Panc1 (cell line): Measurements from ENCODE around the gene CRY2.

Experiments
- POLR2AphosphoS5 ChIP-seq: IDR thresholded peaks from 2 replicates; pipeline ENCODE4 v1.6.1; 2012; ENCODE audit warnings: mild to moderate bottlenecking, low read depth, low read length, moderate library complexity
- REST ChIP-seq, 2 experiments: IDR thresholded peaks; 2 replicates each; pipeline ENCODE4 v1.6.1; 2011 to 2012; ENCODE audit warnings: low read depth in 2 of 2, control low read depth in 1 of 2, low read length in 1 of 2, mild to moderate bottlenecking in 1 of 2, moderate library complexity in 1 of 2; ENCODE audit not compliant: insufficient read depth in 1 of 2
- SIN3A ChIP-seq: IDR thresholded peaks from 2 replicates; pipeline ENCODE4 v1.6.1; 2012; ENCODE audit warnings: low read depth, mild to moderate bottlenecking, low read length, moderate library complexity, borderline replicate concordance; ENCODE audit not compliant: insufficient read depth
- TCF7L2 ChIP-seq: IDR thresholded peaks from 2 replicates; pipeline ENCODE4 v1.6.1; 2011; ENCODE audit warnings: mild to moderate bottlenecking, low read depth, low read length, inconsistent platforms
- TF ChIP-seq, protein P1 (sequence below): fragments of 450-650 bp; IDR thresholded peaks from 2 replicates; pipeline ENCODE4 v1.5.1; 2017; ENCODE audit warnings: mild to moderate bottlenecking

DNA sequence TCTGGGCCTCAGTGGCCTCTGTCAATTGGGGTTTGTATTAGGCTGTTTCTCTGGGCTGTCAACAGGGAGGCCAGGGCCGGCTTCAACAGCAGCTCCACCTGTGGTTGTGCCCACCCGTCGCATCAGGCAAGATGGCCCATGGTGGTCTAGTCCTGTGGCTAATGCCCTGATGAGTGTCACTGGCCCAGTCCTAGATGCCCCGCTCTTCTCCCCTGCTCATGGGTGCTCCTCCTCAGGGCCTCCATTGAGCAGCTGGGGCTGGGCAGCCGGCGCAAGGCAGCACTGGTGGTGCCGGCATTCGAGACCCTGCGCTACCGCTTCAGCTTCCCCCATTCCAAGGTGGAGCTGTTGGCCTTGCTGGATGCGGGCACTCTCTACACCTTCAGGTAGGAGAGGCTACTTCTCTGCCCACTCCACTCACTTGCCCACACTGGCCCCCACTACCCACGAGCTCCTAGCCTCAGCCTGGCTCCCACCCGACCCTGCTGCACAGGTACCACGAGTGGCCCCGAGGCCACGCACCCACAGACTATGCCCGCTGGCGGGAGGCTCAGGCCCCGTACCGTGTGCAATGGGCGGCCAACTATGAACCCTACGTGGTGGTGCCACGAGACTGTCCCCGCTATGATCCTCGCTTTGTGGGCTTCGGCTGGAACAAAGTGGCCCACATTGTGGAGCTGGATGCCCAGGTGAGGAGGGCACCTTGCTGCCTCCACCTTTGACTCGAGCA, 80.6 kb downstream of the CRY2 start:
- TF ChIP-seq, protein P1, sequence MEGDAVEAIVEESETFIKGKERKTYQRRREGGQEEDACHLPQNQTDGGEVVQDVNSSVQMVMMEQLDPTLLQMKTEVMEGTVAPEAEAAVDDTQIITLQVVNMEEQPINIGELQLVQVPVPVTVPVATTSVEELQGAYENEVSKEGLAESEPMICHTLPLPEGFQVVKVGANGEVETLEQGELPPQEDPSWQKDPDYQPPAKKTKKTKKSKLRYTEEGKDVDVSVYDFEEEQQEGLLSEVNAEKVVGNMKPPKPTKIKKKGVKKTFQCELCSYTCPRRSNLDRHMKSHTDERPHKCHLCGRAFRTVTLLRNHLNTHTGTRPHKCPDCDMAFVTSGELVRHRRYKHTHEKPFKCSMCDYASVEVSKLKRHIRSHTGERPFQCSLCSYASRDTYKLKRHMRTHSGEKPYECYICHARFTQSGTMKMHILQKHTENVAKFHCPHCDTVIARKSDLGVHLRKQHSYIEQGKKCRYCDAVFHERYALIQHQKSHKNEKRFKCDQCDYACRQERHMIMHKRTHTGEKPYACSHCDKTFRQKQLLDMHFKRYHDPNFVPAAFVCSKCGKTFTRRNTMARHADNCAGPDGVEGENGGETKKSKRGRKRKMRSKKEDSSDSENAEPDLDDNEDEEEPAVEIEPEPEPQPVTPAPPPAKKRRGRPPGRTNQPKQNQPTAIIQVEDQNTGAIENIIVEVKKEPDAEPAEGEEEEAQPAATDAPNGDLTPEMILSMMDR = no peak
- TF ChIP-seq TCF7L2 = no peak; the same call in 1 of the 2 replicates
- TF ChIP-seq POLR2AphosphoS5 = no peak
- no peak for TF ChIP-seq SIN3A
- no peak for TF ChIP-seq REST (IDR thresholded peaks at IDR 0.05; ENCODE audit: insufficient read depth in 1 of 2, low read depth in 2 of 2, low read length in 1 of 2)
